ENCODE results near the gene HIF3A.

GRCh38 chr19:46378268-46378667 is 81.4 kb downstream of the HIF3A start:
- TF ChIP-seq CTCF (IDR thresholded peaks at IDR 0.05): no peak
- TF ChIP-seq POLR2A (IDR thresholded peaks at IDR 0.05): no peak

All from thyroid gland (tissue), 4 donors.